GM19463 (cell line): Measurements from ENCODE around the gene PPP4R2.
"Not testable (repeated sequence)": the region's sequence is repeated elsewhere in the genome, so short reads cannot be mapped to it uniquely, and the experiment has no call there.

Source experiments
- ATAC-seq: cut with Tn5 transposase; IDR thresholded peaks from one replicate; pipeline ENCODE4 v1.9.1; 2021; ENCODE audit warnings: mild to moderate bottlenecking, moderate library complexity; ENCODE audit not compliant: unreplicated experiment

The PPP4R2 gene

DNA sequence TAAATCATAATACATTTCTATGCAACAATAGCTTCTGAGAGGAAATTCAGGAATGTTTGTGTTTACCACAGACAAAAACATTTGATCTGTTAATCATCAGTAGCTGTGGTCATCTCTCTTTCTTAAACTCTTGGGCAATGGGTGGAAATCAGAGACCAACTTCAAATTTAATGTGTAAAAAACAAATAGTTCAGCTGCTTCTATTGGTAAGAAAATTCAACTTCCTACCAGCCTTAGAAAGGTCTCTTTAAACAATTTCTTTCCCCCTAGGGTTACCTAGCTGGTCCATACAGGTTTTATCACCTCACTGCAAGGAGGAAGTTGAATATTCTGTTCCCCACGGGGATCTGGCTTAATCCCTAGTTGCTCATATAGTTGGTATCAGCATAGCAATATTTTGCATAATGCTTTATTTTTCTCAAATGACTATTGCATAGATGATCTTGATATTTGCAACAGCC lies 20.3 kb upstream of the PPP4R2 start:
- ATAC-seq: no peak

GRCh38 chr3:72977060-72977808 lies 19.4 kb upstream of the PPP4R2 start:
- ATAC-seq: peak; percentile 65

- no peak for ATAC-seq
These were observed 13.8 kb upstream of the PPP4R2 start for GRCh38 chr3:72982609-72983366.

DNA sequence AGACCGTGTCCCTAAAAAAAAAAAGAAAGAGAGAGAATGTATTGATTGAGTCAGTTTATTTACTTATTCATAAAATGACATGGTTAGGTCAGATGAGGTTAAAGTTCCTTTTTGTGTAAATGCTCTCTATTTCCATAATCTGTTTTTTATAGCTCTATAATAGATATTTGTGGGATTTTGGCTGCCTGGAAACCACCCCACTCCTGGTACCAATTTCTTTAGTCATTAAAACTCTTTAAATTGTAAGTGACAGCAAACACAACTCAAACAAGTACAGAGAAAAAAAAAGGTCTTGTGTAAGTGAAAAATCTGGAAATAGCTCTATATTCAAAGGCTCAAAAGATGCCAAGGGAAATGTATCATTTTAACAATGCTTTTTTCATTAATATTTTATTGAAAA lies 11.0 kb upstream of the PPP4R2 start:
- ATAC-seq: no peak

DNA sequence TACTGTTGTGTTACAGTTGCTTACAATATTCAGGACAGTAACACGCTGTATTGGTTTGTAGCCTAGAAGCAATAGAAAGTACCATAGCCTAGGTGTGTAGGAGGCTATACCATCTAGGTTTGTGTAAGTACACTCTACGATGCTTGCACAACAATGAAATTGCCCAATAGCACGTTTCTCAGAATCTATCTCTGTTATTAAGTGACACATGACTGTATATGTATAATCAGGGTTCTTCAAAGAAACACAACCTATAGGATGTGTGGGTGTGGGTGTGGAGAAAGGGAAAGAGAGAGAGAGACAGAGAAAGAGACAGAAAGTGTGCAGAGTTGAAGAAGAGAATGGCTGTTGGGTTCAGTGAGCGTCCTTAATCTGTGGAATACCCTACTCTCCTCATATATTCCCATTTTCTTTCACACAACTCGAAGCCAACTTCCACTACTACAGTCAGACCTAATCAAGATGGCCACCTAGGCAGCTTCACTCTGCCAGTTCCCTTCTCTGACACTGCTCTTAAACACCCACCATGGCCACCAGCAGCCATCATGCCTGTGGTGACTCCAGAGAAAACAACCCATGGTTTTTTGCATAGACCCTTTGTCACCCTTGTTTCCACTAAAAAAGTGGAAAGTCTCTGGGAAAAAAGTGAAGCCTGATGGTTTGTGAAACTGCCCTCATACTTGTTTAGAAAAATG lies 5.8 kb upstream of the PPP4R2 start:
- no peak for ATAC-seq

GRCh38 chr3:72991522-72991921 lies 5.1 kb upstream of the PPP4R2 start:
- no peak for ATAC-seq

DNA sequence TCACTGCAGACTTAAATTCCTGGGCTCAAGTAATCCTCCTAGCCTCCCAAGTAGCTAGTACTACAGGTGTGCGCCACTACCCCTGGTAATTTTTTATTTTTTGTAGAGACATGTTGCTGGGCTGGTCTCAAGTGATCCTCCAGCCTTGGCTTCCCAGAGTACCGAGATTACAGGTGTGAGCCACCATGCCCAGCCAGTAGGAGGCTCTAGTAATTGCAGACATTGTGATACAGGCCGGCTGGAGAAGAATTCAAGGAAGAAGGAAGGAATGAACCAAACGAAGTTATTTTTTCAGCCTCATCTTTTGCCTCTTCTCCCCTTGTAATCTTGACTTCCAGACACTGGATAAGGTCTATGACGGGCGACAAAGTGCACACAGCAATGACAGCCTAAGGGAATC lies 3.2 kb upstream of the PPP4R2 start:
- ATAC-seq: no peak

DNA sequence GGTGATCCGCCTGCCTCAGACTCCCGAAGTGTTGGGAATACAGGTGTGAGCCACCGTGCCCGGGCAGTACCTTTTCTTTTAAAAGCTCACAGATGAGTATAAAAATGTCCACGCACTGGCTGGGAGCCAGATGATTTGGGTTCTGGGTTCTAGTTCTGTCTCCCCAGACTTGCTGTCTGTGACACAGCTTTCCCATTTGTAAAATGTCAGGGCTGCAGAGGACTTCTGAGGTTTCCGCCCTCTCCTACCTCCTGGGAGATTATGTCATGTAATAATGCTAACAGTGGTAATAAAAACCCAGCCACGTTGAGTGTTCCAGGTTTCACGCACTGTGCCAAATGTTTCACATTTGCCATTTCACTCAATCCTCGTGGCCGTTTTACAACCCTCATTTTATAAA lies 1.3 kb upstream of the PPP4R2 start:
- ATAC-seq: no peak

DNA sequence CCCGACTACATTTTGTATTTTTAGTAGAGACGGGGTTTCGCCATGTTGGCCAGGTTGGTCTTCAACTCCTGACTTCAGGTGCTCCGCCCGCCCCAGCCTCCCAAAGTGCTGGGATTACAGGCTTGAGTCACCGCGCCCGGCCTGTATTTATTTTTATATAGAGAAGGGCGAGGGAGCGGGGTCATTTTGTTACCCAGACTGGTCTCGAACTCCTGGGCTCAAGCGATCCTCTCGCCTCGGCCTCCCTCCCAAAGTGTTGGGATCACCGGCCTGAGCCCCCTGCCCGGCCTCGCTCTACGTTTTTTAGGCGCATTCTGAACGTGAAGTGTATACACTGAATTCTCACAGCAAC lies 514 bp upstream of the PPP4R2 start:
- no peak for ATAC-seq

- ATAC-seq: no peak
These were observed 880 bp downstream of the PPP4R2 start for GRCh38 chr3:72997421-72997961.

DNA sequence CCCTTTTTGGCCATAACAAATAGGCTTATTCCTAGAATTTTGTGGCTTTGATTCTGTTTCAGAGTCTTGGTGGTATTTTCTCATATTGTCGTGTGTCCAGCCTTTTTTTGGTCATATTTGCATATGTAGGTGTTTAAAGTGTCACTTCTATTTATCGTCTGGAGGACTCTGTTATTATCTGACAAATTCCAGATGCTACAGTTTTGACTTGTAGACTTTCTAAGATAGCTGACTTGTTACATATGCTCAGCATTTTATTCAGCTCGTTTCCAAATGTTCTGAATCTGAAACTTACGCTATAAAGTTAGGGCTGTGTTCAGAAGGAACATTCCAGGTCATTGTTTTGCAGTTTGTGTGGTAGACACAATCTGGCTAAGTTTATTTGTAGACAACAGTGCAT lies 1.9 kb downstream of the PPP4R2 start:
- no peak for ATAC-seq

DNA sequence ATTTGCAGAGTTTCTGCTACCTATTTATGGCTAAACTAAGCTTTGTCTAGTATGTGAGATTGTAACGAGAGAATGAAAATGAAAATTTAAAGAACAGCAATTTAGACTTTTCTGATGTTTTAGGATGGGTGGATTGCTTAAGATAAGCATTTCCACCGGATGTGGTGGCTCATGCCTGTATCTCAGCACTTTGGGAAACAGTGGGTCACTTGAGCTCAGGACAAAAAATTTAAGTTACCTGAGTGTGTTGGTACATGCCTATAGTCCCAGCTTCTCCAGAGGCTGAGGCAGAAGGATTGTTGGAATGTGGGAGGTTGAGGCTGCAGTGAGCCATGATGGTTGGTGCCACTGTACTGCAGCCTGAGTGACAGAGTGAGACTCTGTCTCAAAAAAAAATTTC lies 3.3 kb downstream of the PPP4R2 start:
- no peak for ATAC-seq

- not testable (repeated sequence) for ATAC-seq
These were observed 6.4 kb downstream of the PPP4R2 start for GRCh38 chr3:73003050-73003449.

DNA sequence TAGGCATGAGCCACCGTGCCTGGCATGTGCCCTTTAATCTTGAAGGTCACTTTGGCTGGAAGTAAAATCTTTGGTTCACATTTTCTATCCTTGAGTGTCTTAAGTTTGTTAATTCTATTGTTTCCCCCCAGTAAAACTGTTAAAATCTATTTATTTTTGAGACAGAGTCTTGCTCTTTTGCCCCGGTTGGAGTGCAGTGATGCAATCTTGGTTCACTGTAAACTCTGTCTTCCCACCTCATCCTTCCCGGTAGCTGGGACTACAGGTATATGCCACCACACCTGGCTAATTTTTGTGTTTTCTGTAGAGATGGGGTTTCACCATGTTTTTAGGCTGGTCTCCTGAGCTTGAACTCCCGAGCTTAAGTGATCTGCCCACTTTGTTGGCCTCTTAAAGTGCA lies 7.7 kb downstream of the PPP4R2 start:
- no peak for ATAC-seq

GRCh38 chr3:73007992-73008712 lies 11.5 kb downstream of the PPP4R2 start:
- ATAC-seq: no peak

DNA sequence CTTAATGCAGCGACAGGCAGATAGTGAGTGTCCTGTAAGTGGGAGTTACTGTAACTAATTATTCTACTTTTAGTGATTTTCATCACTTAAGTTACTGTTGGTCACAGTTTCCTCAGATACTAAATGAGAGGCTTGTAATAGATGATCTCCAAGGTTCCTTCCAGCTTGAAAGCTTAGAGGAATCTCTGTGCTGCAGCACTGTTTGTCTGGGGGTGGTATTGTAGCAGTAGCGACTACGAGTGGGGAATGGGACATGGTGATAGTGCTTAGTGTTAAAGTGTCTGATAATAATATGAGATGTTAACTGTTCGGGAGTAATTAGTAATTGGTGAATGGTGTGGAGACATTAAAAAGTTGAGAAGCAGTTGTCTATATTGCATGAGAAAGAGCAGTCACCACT lies 12.4 kb downstream of the PPP4R2 start:
- no peak for ATAC-seq

DNA sequence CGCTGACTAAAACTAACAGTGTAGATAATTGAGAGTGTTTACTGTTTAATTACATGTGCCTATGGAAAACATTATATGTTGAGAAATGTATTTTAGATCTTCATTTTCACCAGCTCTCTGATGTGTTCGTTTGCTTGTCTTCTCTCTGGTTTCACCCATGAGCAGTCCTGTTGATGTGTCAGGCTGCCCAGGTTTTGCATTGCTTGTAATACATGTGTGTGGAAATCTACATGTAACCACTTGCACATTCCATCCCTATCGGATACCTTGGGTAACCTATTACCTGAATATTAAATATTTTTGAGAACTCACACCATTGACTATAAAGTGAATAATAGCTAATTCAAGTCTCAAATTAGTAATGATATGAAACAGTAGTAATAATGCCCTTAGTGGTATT lies 13.1 kb downstream of the PPP4R2 start:
- no peak for ATAC-seq

- no peak for ATAC-seq
These were observed 13.5 kb downstream of the PPP4R2 start for GRCh38 chr3:73010158-73010557.

DNA sequence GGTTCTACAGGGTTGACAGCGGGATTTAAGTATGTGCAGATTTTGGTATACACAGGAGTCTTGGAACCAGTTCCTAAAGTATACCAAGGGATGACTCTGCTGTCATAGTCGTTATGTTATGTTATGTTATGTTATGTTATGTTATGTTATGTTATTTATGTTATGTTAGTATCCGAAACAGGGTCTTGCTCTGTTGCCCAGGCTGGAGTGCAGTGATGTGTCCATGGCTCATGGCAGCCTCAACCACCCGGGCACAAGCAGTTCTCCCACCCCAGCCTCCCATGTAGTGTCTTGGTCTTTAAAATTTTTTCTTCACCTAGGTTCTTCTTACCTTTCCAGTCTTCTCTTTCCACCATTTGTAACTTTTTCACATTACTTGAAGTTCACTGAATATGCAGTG lies 21.7 kb downstream of the PPP4R2 start:
- ATAC-seq: no peak

DNA sequence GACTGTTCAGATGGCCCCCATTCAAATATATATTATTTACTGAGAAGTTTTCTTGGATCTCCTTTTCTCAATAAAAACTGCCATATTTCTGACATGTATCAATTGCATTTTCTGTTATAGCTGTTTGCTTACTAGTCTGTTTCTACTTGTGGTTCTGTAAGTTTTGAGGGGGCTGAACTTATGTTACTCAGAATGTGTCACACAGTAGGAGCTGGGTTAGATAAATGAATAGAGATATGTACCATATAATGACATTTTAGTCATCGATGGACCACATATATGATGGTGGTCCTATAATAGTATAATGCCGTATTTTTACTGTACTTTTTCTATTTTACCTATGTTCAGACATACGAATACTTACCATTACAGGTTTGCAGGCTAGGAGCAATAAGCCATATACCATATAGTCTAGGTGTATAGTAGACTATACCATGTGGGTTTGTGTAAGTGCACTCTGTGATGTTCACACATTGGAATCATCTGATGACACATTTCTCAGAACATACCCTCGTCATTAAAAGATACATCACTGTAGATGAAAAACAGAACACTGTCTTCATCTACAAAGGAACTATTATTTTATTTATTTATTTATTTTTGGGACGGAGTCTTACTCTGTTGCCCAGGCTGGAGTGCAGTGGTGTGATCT lies 22.3 kb downstream of the PPP4R2 start:
- ATAC-seq: no peak
